ENCODE results near the gene CYSTM1.
A peak's percentile ranks its signal among the peaks of the same experiment; 100 is the strongest.

DNA sequence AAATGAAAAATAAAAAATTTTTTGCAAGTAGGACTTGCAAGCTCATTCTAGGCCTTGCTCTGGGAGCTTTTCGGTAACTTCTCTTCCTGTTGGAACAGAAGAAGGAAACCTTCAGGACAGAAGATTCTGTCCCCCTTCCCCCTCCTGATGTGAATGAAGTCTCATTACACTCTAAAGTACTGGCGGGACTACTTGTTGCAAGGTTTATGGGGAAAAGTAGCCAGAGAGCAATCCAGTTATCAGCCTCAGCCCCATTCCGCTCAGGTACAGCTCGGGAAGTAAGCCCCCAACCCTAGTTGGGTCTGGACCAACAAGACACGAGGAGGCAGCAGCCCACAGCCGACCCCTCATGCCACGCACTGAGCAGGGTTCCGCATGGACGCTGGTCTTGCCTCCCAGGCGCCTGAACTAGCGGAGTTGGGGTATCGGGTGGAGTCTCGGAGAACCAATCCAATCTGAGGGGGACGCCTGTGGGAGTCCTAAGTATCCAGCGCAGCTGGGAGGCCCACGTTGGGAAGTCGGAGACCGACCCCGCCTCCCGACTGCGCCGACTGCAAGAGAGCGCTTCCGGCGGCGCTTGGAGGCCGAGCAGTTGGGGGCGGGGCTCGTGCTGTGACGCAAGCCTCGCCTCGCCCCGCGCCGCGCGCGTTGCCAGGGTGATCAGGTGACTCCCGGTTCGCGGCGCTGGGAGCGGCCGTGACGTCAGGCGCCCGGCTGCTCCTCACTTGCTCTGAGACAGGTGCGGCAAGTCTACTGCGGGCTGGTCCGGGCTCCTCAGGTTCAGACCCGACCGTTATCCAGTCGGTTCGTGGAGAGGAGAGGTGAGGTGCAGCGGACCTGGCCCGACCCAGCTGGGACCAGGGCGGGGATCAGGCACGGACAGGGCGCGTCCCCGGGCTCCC, at the start of gene CYSTM1:
- TF ChIP-seq, protein P1, sequence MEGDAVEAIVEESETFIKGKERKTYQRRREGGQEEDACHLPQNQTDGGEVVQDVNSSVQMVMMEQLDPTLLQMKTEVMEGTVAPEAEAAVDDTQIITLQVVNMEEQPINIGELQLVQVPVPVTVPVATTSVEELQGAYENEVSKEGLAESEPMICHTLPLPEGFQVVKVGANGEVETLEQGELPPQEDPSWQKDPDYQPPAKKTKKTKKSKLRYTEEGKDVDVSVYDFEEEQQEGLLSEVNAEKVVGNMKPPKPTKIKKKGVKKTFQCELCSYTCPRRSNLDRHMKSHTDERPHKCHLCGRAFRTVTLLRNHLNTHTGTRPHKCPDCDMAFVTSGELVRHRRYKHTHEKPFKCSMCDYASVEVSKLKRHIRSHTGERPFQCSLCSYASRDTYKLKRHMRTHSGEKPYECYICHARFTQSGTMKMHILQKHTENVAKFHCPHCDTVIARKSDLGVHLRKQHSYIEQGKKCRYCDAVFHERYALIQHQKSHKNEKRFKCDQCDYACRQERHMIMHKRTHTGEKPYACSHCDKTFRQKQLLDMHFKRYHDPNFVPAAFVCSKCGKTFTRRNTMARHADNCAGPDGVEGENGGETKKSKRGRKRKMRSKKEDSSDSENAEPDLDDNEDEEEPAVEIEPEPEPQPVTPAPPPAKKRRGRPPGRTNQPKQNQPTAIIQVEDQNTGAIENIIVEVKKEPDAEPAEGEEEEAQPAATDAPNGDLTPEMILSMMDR (IDR thresholded peaks at IDR 0.05 in 8 of 11, conservative IDR thresholded peaks at IDR 0.05 in 3 of 11), result peak in 4 of 11 experiments; percentile 8 to 39 (median 21)
- TF ChIP-seq POLR2A (IDR thresholded peaks at IDR 0.05), result peak in 1 of 3 donors; percentile 21
